Measurements from ENCODE around the gene MTUS2. TPM values are rescaled to one million over a fixed set of nuclear protein-coding genes. Genes with fewer than 3 reads are reported as not detected.

MTUS2 gene
- total and polyA plus RNA-seq, 10 donors: 0.20 to 3.2 (median 0.85) TPM

- DNase-seq: no peak
- Histone ChIP-seq H3K4me1 (no peaks in the 10 kb centered on the region), H3K27ac (no peak overlapping the region), H3K4me3 (no peak overlapping the region), H3K36me3 (no peaks in the 10 kb centered on the region), H3K9me3 (peaks cover 0 to 3% (median 0%) of the 10 kb centered on the region in 8 donors), H3K27me3 (replicated peaks in 1 of 7) (peaks cover 0 to 6% (median 0%) of the 10 kb centered on the region in 7 donors)
- TF ChIP-seq POLR2AphosphoS5 (IDR thresholded peaks at IDR 0.05): no peak
- TF ChIP-seq, protein P1, sequence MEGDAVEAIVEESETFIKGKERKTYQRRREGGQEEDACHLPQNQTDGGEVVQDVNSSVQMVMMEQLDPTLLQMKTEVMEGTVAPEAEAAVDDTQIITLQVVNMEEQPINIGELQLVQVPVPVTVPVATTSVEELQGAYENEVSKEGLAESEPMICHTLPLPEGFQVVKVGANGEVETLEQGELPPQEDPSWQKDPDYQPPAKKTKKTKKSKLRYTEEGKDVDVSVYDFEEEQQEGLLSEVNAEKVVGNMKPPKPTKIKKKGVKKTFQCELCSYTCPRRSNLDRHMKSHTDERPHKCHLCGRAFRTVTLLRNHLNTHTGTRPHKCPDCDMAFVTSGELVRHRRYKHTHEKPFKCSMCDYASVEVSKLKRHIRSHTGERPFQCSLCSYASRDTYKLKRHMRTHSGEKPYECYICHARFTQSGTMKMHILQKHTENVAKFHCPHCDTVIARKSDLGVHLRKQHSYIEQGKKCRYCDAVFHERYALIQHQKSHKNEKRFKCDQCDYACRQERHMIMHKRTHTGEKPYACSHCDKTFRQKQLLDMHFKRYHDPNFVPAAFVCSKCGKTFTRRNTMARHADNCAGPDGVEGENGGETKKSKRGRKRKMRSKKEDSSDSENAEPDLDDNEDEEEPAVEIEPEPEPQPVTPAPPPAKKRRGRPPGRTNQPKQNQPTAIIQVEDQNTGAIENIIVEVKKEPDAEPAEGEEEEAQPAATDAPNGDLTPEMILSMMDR (IDR thresholded peaks at IDR 0.05 in 8 of 11, conservative IDR thresholded peaks at IDR 0.05 in 3 of 11): no peak
- TF ChIP-seq POLR2A (IDR thresholded peaks at IDR 0.05): no peak
- intact Hi-C loops (cut with DNase I; ENCODE audit: low total_unique reads): no loop called here
- WGBS, 5 donors: 42 to 46% (median 44%) methylated on average over 2 of the region's 2 CpGs
Observed at GRCh38 chr13:29279356-29280254, 459.5 kb downstream of the MTUS2 start.

DNA sequence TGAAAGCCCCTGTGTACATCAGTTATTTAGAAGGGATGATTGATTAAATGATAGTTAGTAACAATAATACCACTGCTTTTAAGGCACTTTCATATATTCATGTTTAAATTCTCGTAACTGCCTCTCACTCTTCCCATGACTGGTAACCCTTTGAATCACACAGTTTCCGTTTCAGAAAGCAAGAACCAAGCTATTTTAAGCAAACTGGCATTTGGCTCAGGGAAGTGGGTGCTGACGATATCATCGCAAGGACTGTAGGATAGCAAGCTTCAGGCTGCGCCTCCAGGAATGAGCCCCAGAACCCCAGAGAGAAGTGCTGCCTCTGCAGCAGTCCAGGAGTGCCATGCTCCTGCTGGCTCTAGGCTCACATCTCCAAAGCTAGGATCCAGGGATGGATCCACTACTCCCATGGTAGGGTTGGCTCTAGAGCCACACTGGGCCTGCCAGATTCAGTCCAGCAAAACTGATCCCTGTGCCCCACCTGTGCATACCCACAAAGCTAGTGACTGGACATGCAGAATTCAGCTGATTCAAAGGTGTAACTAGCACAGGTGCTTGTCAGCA lies 461.9 kb downstream of the MTUS2 start:
- H3K9me3 ChIP-seq: no peaks in the 10 kb centered on the region

DNA sequence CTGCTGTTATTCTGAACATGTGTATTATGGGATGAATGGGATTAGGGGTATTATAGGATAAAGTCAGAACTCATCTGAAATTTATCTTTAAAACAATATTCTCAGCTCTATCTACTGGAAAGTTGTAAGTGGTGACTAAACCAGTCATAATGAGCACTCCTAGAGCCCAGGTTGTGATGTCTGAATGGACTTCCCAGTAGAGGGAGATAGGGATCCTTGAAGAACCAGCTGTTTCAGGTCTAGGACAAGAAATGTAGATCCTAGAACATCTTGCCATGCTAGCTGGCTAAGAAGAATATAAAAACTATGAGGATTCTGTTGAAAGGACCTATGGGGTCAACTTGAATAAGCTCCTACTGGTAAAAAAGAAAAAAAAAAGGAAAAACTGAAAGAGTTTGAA lies 464.6 kb downstream of the MTUS2 start:
- TF ChIP-seq POLR2AphosphoS5 (IDR thresholded peaks at IDR 0.05) (no peak), POLR2A (IDR thresholded peaks at IDR 0.05) (no peak)
- TF ChIP-seq, protein P1 (IDR thresholded peaks at IDR 0.05 in 8 of 11, conservative IDR thresholded peaks at IDR 0.05 in 3 of 11): no peak
- peaks cover 0 to 6% (median 0%) of the 10 kb centered on the region in 7 donors for H3K27me3 ChIP-seq (replicated peaks in 1 of 7)
- no peaks in the 10 kb centered on the region for H3K4me1 ChIP-seq
- H3K27ac ChIP-seq: no peak overlapping the region
- no peak overlapping the region for H3K4me3 ChIP-seq
- intact Hi-C loops (cut with DNase I; ENCODE audit: low total_unique reads): no loop called here
- H3K9me3 ChIP-seq: no peaks in the 10 kb centered on the region
- DNase-seq: no peak
- no peaks in the 10 kb centered on the region for H3K36me3 ChIP-seq

More for the DNA sequence above, 461.9 kb downstream of the MTUS2 start:
- Histone ChIP-seq H3K4me1 (no peaks in the 10 kb centered on the region), H3K27ac (no peak overlapping the region), H3K27me3 (replicated peaks in 1 of 7) (peaks cover 0 to 6% (median 0%) of the 10 kb centered on the region in 7 donors), H3K36me3 (no peaks in the 10 kb centered on the region), H3K4me3 (no peak overlapping the region)
- DNase-seq: no peak
- no peak for TF ChIP-seq POLR2AphosphoS5 (IDR thresholded peaks at IDR 0.05)
- TF ChIP-seq POLR2A (IDR thresholded peaks at IDR 0.05): no peak
- TF ChIP-seq, protein P1 (IDR thresholded peaks at IDR 0.05 in 8 of 11, conservative IDR thresholded peaks at IDR 0.05 in 3 of 11): no peak
- intact Hi-C loops (cut with DNase I; ENCODE audit: low total_unique reads): no loop called here
- WGBS, 5 donors: 74 to 85% (median 83%) methylated on average over 5 of the region's 5 CpGs

GRCh38 chr13:29287237-29287636 lies 467.1 kb downstream of the MTUS2 start:
- WGBS, 5 donors: 80 to 91% (median 81%) methylated on average over 5 of the region's 5 CpGs
- TF ChIP-seq, protein P1 (IDR thresholded peaks at IDR 0.05 in 8 of 11, conservative IDR thresholded peaks at IDR 0.05 in 3 of 11): no peak
- TF ChIP-seq POLR2AphosphoS5 (IDR thresholded peaks at IDR 0.05) (no peak), POLR2A (IDR thresholded peaks at IDR 0.05) (no peak)
- intact Hi-C loops (cut with DNase I; ENCODE audit: low total_unique reads): no loop called here
- no peaks in the 10 kb centered on the region for H3K4me1 ChIP-seq
- no peaks in the 10 kb centered on the region for H3K9me3 ChIP-seq
- H3K27me3 ChIP-seq (replicated peaks in 1 of 7): no peaks in the 10 kb centered on the region
- DNase-seq: no peak
- H3K36me3 ChIP-seq: no peaks in the 10 kb centered on the region
- H3K27ac ChIP-seq: no peak overlapping the region
- H3K4me3 ChIP-seq: no peak overlapping the region
